SJCRH30 (cell line): ENCODE measurements around the gene GPATCH8. TPM values are rescaled to one million over a fixed set of nuclear protein-coding genes. Genes with fewer than 3 reads are reported as not detected.
"Not testable (repeated sequence)": the region's sequence is repeated elsewhere in the genome, so short reads cannot be mapped to it uniquely, and the experiment has no call there.

Source experiments
- DNase-seq, 2 experiments: peaks; one replicate each; pipeline ENCODE4 v3.0.0-alpha.2; 2015 to 2020
- H3K27ac ChIP-seq: fragments of 250-450 bp; sonication (Bioruptor Pico); 2 replicates; pipeline ENCODE4 v1.5.1; 2020; ENCODE audit warnings: mild to moderate bottlenecking, moderate library complexity
- H3K27me3 ChIP-seq: fragments of 250-450 bp; sonication (Bioruptor Pico); 2 replicates; pipeline ENCODE4 v1.5.1; 2020; ENCODE audit warnings: mild to moderate bottlenecking, moderate library complexity
- H3K36me3 ChIP-seq: fragments of 250-450 bp; sonication (Bioruptor Pico); 2 replicates; pipeline ENCODE4 v1.5.1; 2020; ENCODE audit warnings: mild to moderate bottlenecking, moderate library complexity
- H3K4me1 ChIP-seq: fragments of 250-450 bp; sonication (Bioruptor Pico); 2 replicates; pipeline ENCODE4 v1.5.1; 2020; ENCODE audit warnings: mild to moderate bottlenecking, moderate library complexity
- H3K4me3 ChIP-seq: fragments of 250-450 bp; sonication (Bioruptor Pico); 2 replicates; pipeline ENCODE4 v1.5.1; 2020; ENCODE audit warnings: mild to moderate bottlenecking, moderate library complexity
- H3K9me3 ChIP-seq: fragments of 250-450 bp; sonication (Bioruptor Pico); replicated peaks from 2 replicates; pipeline ENCODE4 v1.5.1; 2020; ENCODE audit warnings: mild to moderate bottlenecking, moderate library complexity
- total RNA-seq: library from RNA; depleted of rRNA; stranded (reverse); fragments of >200 nt; shearing (Covaris generic); gene quantifications from 2 replicates; pipeline ENCODE4 v1.2.3, GENCODE V29; 2014

Gene GPATCH8
- total RNA-seq, 1 experiment from 2014 or later = 24.3 TPM

GRCh38 chr17:44374306-44375195 is 128.7 kb downstream of the GPATCH8 start:
- H3K4me3 ChIP-seq = no peak overlapping the region
- H3K27me3 ChIP-seq = no peaks in the 10 kb centered on the region
- peak; percentile 31 to 37 for DNase-seq
- no peaks in the 10 kb centered on the region for H3K9me3 ChIP-seq
- H3K27ac ChIP-seq = no peak overlapping the region
- H3K36me3 ChIP-seq = no peaks in the 10 kb centered on the region
- peaks cover 2% of the 10 kb centered on the region; the same call in 1 of the 2 replicates for H3K4me1 ChIP-seq

- H3K9me3 ChIP-seq = no peaks in the 10 kb centered on the region
Observed at GRCh38 chr17:44372036-44372435, 131.2 kb downstream of the GPATCH8 start.

GRCh38 chr17:44369414-44370023 is 133.7 kb downstream of the GPATCH8 start:
- not testable (repeated sequence) for H3K27ac ChIP-seq, H3K27me3 ChIP-seq, H3K4me1 ChIP-seq, H3K9me3 ChIP-seq, H3K36me3 ChIP-seq, H3K4me3 ChIP-seq, DNase-seq

More at GRCh38 chr17:44372036-44372435, 131.2 kb downstream of the GPATCH8 start:
- Histone ChIP-seq H3K27ac (no peak overlapping the region), H3K36me3 (no peaks in the 10 kb centered on the region), H3K4me1 (peaks cover 2% of the 10 kb centered on the region; the same call in 1 of the 2 replicates), H3K27me3 (no peaks in the 10 kb centered on the region), H3K4me3 (no peak overlapping the region)
- no peak for DNase-seq

GRCh38 chr17:44368391-44369243 is 134.6 kb downstream of the GPATCH8 start:
- not testable (repeated sequence) for H3K27ac ChIP-seq, DNase-seq, H3K4me3 ChIP-seq, H3K27me3 ChIP-seq, H3K4me1 ChIP-seq, H3K9me3 ChIP-seq, H3K36me3 ChIP-seq

- H3K27me3 ChIP-seq = no peaks in the 10 kb centered on the region
- H3K9me3 ChIP-seq = no peaks in the 10 kb centered on the region
- no peak for DNase-seq
- H3K27ac ChIP-seq = no peak overlapping the region
- no peaks in the 10 kb centered on the region for H3K36me3 ChIP-seq
- peaks cover 4% of the 10 kb centered on the region for H3K4me1 ChIP-seq
- no peak overlapping the region for H3K4me3 ChIP-seq
Observed at GRCh38 chr17:44367231-44367979, 135.8 kb downstream of the GPATCH8 start.

GRCh38 chr17:44365051-44365450 is 138.2 kb downstream of the GPATCH8 start:
- H3K4me3 ChIP-seq, DNase-seq, H3K27me3 ChIP-seq, H3K9me3 ChIP-seq, H3K36me3 ChIP-seq, H3K27ac ChIP-seq: not testable (repeated sequence)
- H3K4me1 ChIP-seq = peaks cover 22% of the 10 kb centered on the region

- H3K36me3 ChIP-seq = no peaks in the 10 kb centered on the region
- no peaks in the 10 kb centered on the region for H3K27me3 ChIP-seq
- H3K9me3 ChIP-seq = no peaks in the 10 kb centered on the region
- peak within 1 kb of the TSS; percentile 34; the same call in 1 of the 2 replicates for H3K27ac ChIP-seq
- peak within 1 kb of the TSS; percentile 80 for H3K4me3 ChIP-seq
- peaks cover 22% of the 10 kb centered on the region for H3K4me1 ChIP-seq
- peak; percentile 71 to 80 for DNase-seq
Observed at GRCh38 chr17:44363613-44364159, 139.5 kb downstream of the GPATCH8 start, which contains the start of gene FAM171A2. Gene FAM171A2 (minus strand): TSS chr17:44363853. CDS start chr17:44363714, 139 bp downstream.

GRCh38 chr17:44362949-44363612 is 140.1 kb downstream of the GPATCH8 start:
- peaks cover 22% of the 10 kb centered on the region for H3K4me1 ChIP-seq
- H3K4me3 ChIP-seq = peak overlapping the region; percentile 80
- H3K9me3 ChIP-seq = no peaks in the 10 kb centered on the region
- H3K36me3 ChIP-seq = no peaks in the 10 kb centered on the region
- no peaks in the 10 kb centered on the region for H3K27me3 ChIP-seq
- peak; percentile 36 to 49 for DNase-seq
- H3K27ac ChIP-seq = peak overlapping the region; percentile 34; the same call in 1 of the 2 replicates

- no peaks in the 10 kb centered on the region for H3K9me3 ChIP-seq
- peaks cover 22% of the 10 kb centered on the region for H3K4me1 ChIP-seq
- H3K4me3 ChIP-seq = peak overlapping the region; percentile 80
- peak; percentile 31 to 47 for DNase-seq
- H3K27ac ChIP-seq = peak overlapping the region; percentile 34; the same call in 1 of the 2 replicates
- H3K27me3 ChIP-seq = no peaks in the 10 kb centered on the region
- no peaks in the 10 kb centered on the region for H3K36me3 ChIP-seq
Observed at GRCh38 chr17:44362459-44362948, 140.7 kb downstream of the GPATCH8 start.

GRCh38 chr17:44361292-44362260 is 141.6 kb downstream of the GPATCH8 start:
- no peak overlapping the region; the same call in 1 of the 2 replicates for H3K4me3 ChIP-seq
- H3K36me3 ChIP-seq = no peaks in the 10 kb centered on the region
- H3K9me3 ChIP-seq = no peaks in the 10 kb centered on the region
- H3K4me1 ChIP-seq = peaks cover 22% of the 10 kb centered on the region
- DNase-seq = peak; percentile 60 to 76
- H3K27ac ChIP-seq = no peak overlapping the region
- H3K27me3 ChIP-seq = no peaks in the 10 kb centered on the region

GRCh38 chr17:44360826-44361225 is 142.4 kb downstream of the GPATCH8 start:
- Histone ChIP-seq H3K4me3 (no peak overlapping the region), H3K27me3 (no peaks in the 10 kb centered on the region), H3K36me3 (no peaks in the 10 kb centered on the region), H3K4me1 (peaks cover 22% of the 10 kb centered on the region), H3K9me3 (no peaks in the 10 kb centered on the region), H3K27ac (no peak overlapping the region)
- DNase-seq = peak; percentile 63 to 65

GRCh38 chr17:44360144-44360533 is 143.1 kb downstream of the GPATCH8 start:
- H3K36me3 ChIP-seq = no peaks in the 10 kb centered on the region
- no peak for DNase-seq
- no peak overlapping the region for H3K27ac ChIP-seq
- H3K4me3 ChIP-seq = no peak overlapping the region
- no peaks in the 10 kb centered on the region for H3K9me3 ChIP-seq
- H3K27me3 ChIP-seq = no peaks in the 10 kb centered on the region
- H3K4me1 ChIP-seq = peaks cover 22% of the 10 kb centered on the region
